ENCODE results near the gene OR4D11. TPM values are rescaled to one million over a fixed set of nuclear protein-coding genes. Genes with fewer than 3 reads are reported as not detected.

The OR4D11 gene
- total and polyA plus RNA-seq, 9 of the 15 experiments (the other 6 are each of a cell fraction or from before 2014, with no cell fraction given) = not detected

GRCh38 chr11:59550842-59551658 lies 47.7 kb downstream of the OR4D11 start (continued):
- TF ChIP-seq, protein P1, sequence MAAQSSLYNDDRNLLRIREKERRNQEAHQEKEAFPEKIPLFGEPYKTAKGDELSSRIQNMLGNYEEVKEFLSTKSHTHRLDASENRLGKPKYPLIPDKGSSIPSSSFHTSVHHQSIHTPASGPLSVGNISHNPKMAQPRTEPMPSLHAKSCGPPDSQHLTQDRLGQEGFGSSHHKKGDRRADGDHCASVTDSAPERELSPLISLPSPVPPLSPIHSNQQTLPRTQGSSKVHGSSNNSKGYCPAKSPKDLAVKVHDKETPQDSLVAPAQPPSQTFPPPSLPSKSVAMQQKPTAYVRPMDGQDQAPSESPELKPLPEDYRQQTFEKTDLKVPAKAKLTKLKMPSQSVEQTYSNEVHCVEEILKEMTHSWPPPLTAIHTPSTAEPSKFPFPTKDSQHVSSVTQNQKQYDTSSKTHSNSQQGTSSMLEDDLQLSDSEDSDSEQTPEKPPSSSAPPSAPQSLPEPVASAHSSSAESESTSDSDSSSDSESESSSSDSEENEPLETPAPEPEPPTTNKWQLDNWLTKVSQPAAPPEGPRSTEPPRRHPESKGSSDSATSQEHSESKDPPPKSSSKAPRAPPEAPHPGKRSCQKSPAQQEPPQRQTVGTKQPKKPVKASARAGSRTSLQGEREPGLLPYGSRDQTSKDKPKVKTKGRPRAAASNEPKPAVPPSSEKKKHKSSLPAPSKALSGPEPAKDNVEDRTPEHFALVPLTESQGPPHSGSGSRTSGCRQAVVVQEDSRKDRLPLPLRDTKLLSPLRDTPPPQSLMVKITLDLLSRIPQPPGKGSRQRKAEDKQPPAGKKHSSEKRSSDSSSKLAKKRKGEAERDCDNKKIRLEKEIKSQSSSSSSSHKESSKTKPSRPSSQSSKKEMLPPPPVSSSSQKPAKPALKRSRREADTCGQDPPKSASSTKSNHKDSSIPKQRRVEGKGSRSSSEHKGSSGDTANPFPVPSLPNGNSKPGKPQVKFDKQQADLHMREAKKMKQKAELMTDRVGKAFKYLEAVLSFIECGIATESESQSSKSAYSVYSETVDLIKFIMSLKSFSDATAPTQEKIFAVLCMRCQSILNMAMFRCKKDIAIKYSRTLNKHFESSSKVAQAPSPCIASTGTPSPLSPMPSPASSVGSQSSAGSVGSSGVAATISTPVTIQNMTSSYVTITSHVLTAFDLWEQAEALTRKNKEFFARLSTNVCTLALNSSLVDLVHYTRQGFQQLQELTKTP (IDR thresholded peaks at IDR 0.05; ENCODE audit: low read depth in 1 of 2, partially characterized antibody in 2 of 2) = peak; percentile 12 to 19
- TF ChIP-seq KDM5B (IDR thresholded peaks at IDR 0.05; ENCODE audit: insufficient replicate concordance, low read depth, low read length) = peak; percentile 32
- no peak for TF ChIP-seq GMEB1 (CRISPR knock-in tag; IDR thresholded peaks at IDR 0.05)
- TF ChIP-seq TSC22D4 (tag; IDR thresholded peaks at IDR 0.05) = no peak
- TF ChIP-seq RFX5 (IDR thresholded peaks at IDR 0.05; ENCODE audit: low read depth, low read length) = no peak; the same call in 1 of the 2 replicates
- TF ChIP-seq E2F4 (CRISPR knock-in tag; IDR thresholded peaks at IDR 0.05; ENCODE audit: low read depth) = no peak
- TF ChIP-seq LCOR (CRISPR knock-in tag; IDR thresholded peaks at IDR 0.05) = no peak; the same call in none of the 2 replicates
- no peak for TF ChIP-seq OTX1 (CRISPR knock-in tag; IDR thresholded peaks at IDR 0.05)
- no peak for TF ChIP-seq TFAM (CRISPR knock-in tag; conservative IDR thresholded peaks at IDR 0.05)
- TF ChIP-seq CEBPB (tag; IDR thresholded peaks at IDR 0.05) = peak; percentile 96
- TF ChIP-seq TEAD1 (CRISPR knock-in tag; IDR thresholded peaks at IDR 0.05) = peak in 1 of 2 experiments; percentile 3; a peak in 1 of 4 replicates
- TF ChIP-seq ZNF561 (CRISPR knock-in tag; conservative IDR thresholded peaks at IDR 0.05) = no peak
- TF ChIP-seq MAFF (IDR thresholded peaks at IDR 0.05; ENCODE audit: low read length) = peak; percentile 42
- peak; percentile 23 for TF ChIP-seq TAF9B (IDR thresholded peaks at IDR 0.05; ENCODE audit: partially characterized antibody)
- peak; percentile 62 for TF ChIP-seq ZNF766 (CRISPR knock-in tag; conservative IDR thresholded peaks at IDR 0.05)
- TF ChIP-seq SIN3A (IDR thresholded peaks at IDR 0.05; ENCODE audit: borderline replicate concordance in 2 of 2, control insufficient read depth in 1 of 2, low read depth in 2 of 2, low read length in 2 of 2) = 0 out of 4 replicates have a peak, but pooled peaks of 1 of the 2 experiments have one; percentile 45
- peak; percentile 67 for TF ChIP-seq ATF3 (IDR thresholded peaks at IDR 0.05)
- TF ChIP-seq ATF3 (CRISPR knock-in tag; conservative IDR thresholded peaks at IDR 0.05) = no peak
- peak; percentile 51; the same call in 1 of the 2 replicates for TF ChIP-seq ZNF316 (IDR thresholded peaks at IDR 0.05)
- TF ChIP-seq ZNF75A (CRISPR knock-in tag; IDR thresholded peaks at IDR 0.05) = no peak

All from K562 (cell line).